Measurements from ENCODE around the gene SNRPA. TPM values are rescaled to one million over a fixed set of nuclear protein-coding genes. Genes with fewer than 3 reads are reported as not detected.
A peak's percentile ranks its signal among the peaks of the same experiment; 100 is the strongest.

Gene SNRPA
- total and polyA plus RNA-seq, 2 donors (not counting 1 experiment from before 2014, with no cell fraction given), result 92.0 to 147 TPM

- ATAC-seq (ENCODE audit: low read depth) (no peak), DNase-seq (no peak)
- Histone ChIP-seq H4K20me1 (ENCODE audit: control insufficient read depth, insufficient read depth, low read length, poor library complexity, severe bottlenecking) (no peaks in the 10 kb centered on the region), H3K4me3 (ENCODE audit: control extremely low read depth in 1 of 5, extremely low read depth in 1 of 5, insufficient read depth in 1 of 5, low read depth in 2 of 5, low read length in 4 of 5) (no peak overlapping the region), H3K4me1 (ENCODE audit: control insufficient read depth in 2 of 2, insufficient read depth in 2 of 2, low read length in 2 of 2) (no peaks in the 10 kb centered on the region), H3K9me3 (ENCODE audit: control extremely low read depth in 1 of 3, control insufficient read depth in 2 of 3, insufficient read depth in 1 of 3, low read length in 2 of 3) (no peaks in the 10 kb centered on the region), H3K79me2 (ENCODE audit: control insufficient read depth, insufficient read depth, low read length) (no peaks in the 10 kb centered on the region), H3K4me2 (replicated peaks; ENCODE audit: low read depth, low read length, poor library complexity, severe bottlenecking) (no peak overlapping the region), H3K27me3 (replicated peaks in 1 of 4; ENCODE audit: control extremely low read depth in 1 of 4, control insufficient read depth in 3 of 4, insufficient read depth in 4 of 4, low read length in 3 of 4) (no peaks in the 10 kb centered on the region), H3K36me3 (replicated peaks in 1 of 2; ENCODE audit: control extremely low read depth in 1 of 2, control insufficient read depth in 1 of 2, extremely low read depth in 1 of 2, insufficient read depth in 2 of 2, low read length in 1 of 2) (peaks cover 0 to 27% of the 10 kb centered on the region in 2 experiments), H2AFZ (ENCODE audit: insufficient read depth, low read depth, low read length, poor library complexity, severe bottlenecking) (no peak overlapping the region), H3K9ac (ENCODE audit: low read length) (no peak overlapping the region), H3K27ac (ENCODE audit: low read length in 2 of 2) (no peak overlapping the region)
- intact Hi-C loops (cut with micrococcal nuclease), result no loop called here
- H3K27me3 Mint-ChIP-seq, result no peaks in the 10 kb centered on the region
- CTCF ChIA-PET, result no interaction called here
- H3K27ac Mint-ChIP-seq, result no peak overlapping the region
- TF ChIP-seq CTCF (IDR thresholded peaks at IDR 0.05) (no peak), EZH2 (IDR thresholded peaks at IDR 0.05; ENCODE audit: borderline replicate concordance, insufficient read depth, low read depth, low read length, poor library complexity, severe bottlenecking) (no peak)
- POLR2A ChIA-PET, result no interaction called here
- WGBS (ENCODE audit: insufficient coverage), result 93% methylated on average over 3 of the region's 6 CpGs
- H3K4me3 Mint-ChIP-seq, result no peak overlapping the region
- no peaks in the 10 kb centered on the region for H3K9me3 Mint-ChIP-seq (ENCODE audit: insufficient read depth)
- H3K4me1 Mint-ChIP-seq, result no peaks in the 10 kb centered on the region
Observed at GRCh38 chr19:40740747-40741146, 10.3 kb upstream of the SNRPA start.

- Histone ChIP-seq H3K27me3 (replicated peaks in 1 of 4; ENCODE audit: control extremely low read depth in 1 of 4, control insufficient read depth in 3 of 4, insufficient read depth in 4 of 4, low read length in 3 of 4) (no peaks in the 10 kb centered on the region), H3K4me3 (ENCODE audit: control extremely low read depth in 1 of 5, extremely low read depth in 1 of 5, insufficient read depth in 1 of 5, low read depth in 2 of 5, low read length in 4 of 5) (no peak overlapping the region), H3K4me1 (ENCODE audit: control insufficient read depth in 2 of 2, insufficient read depth in 2 of 2, low read length in 2 of 2) (no peaks in the 10 kb centered on the region), H3K36me3 (replicated peaks in 1 of 2; ENCODE audit: control extremely low read depth in 1 of 2, control insufficient read depth in 1 of 2, extremely low read depth in 1 of 2, insufficient read depth in 2 of 2, low read length in 1 of 2) (peaks cover 0 to 23% of the 10 kb centered on the region in 2 experiments), H2AFZ (ENCODE audit: insufficient read depth, low read depth, low read length, poor library complexity, severe bottlenecking) (no peak overlapping the region), H3K4me2 (replicated peaks; ENCODE audit: low read depth, low read length, poor library complexity, severe bottlenecking) (no peak overlapping the region), H3K9ac (ENCODE audit: low read length) (no peak overlapping the region), H3K79me2 (ENCODE audit: control insufficient read depth, insufficient read depth, low read length) (no peaks in the 10 kb centered on the region), H3K27ac (ENCODE audit: low read length in 2 of 2) (no peak overlapping the region), H4K20me1 (ENCODE audit: control insufficient read depth, insufficient read depth, low read length, poor library complexity, severe bottlenecking) (no peaks in the 10 kb centered on the region), H3K9me3 (ENCODE audit: control extremely low read depth in 1 of 3, control insufficient read depth in 2 of 3, insufficient read depth in 1 of 3, low read length in 2 of 3) (no peaks in the 10 kb centered on the region)
- 84% methylated on average over 9 of the region's 10 CpGs for WGBS (ENCODE audit: insufficient coverage)
- no peaks in the 10 kb centered on the region for H3K9me3 Mint-ChIP-seq (ENCODE audit: insufficient read depth)
- TF ChIP-seq EZH2 (IDR thresholded peaks at IDR 0.05; ENCODE audit: borderline replicate concordance, insufficient read depth, low read depth, low read length, poor library complexity, severe bottlenecking) (no peak), CTCF (IDR thresholded peaks at IDR 0.05) (no peak)
- intact Hi-C loops (cut with micrococcal nuclease), result no loop called here
- H3K4me1 Mint-ChIP-seq, result no peaks in the 10 kb centered on the region
- H3K27me3 Mint-ChIP-seq, result no peaks in the 10 kb centered on the region
- no peak for DNase-seq
- CTCF ChIA-PET, result interaction anchor here (0.7 to 2.9 kb wide), 4 partner anchors 13 to 138 kb away, joined by 3 to 14 read pairs (median 4); no protein-coding TSS in a partner anchor
- POLR2A ChIA-PET, result no interaction called here
- ATAC-seq (ENCODE audit: low read depth), result peak; percentile 10
- no peak overlapping the region for H3K27ac Mint-ChIP-seq
- no peak overlapping the region for H3K4me3 Mint-ChIP-seq
Observed at GRCh38 chr19:40741527-40742390, 9.2 kb upstream of the SNRPA start.

Data from B cell (primary cell).